K562 (cell line): ENCODE results near the gene SAP25. TPM values are rescaled to one million over a fixed set of nuclear protein-coding genes. Genes with fewer than 3 reads are reported as not detected.
A peak's percentile ranks its signal among the peaks of the same experiment; 100 is the strongest.

ENCODE experiments used
- HNRNPUL1 ChIP-seq: fragments of 200-400 bp; formaldehyde crosslinking; IDR thresholded peaks from 2 replicates; pipeline ENCODE4 v1.6.1; 2017; ENCODE audit warnings: low read length
- MEIS2 ChIP-seq: fragments of 450-650 bp; IDR thresholded peaks from 2 replicates; pipeline ENCODE4 v1.6.1; 2014; ENCODE audit warnings: mild to moderate bottlenecking; ENCODE audit not compliant: partially characterized antibody
- NONO ChIP-seq, 2 experiments: fragments of 200-400 bp in 1 of 2; fragments of 450-650 bp in 1 of 2; formaldehyde crosslinking in 1 of 2; IDR thresholded peaks; 2 replicates each; pipeline ENCODE4 v1.6.1; 2017; ENCODE audit warnings: low read depth in 2 of 2, mild to moderate bottlenecking in 2 of 2, moderate library complexity in 2 of 2, low read length in 1 of 2
- PHTF2 ChIP-seq: fragments of 250-450 bp; sonication (Bioruptor Pico); IDR thresholded peaks from 2 replicates; pipeline ENCODE4 v1.5.0; 2021; ENCODE audit warnings: mild to moderate bottlenecking
- POLR2B ChIP-seq: fragments of 450-650 bp; IDR thresholded peaks from 2 replicates; pipeline ENCODE4 v1.6.1; 2018; ENCODE audit warnings: low read depth; ENCODE audit not compliant: partially characterized antibody
- polyA plus RNA-seq, 8 experiments: library from polyadenylated mRNA; depleted of rRNA in 4 of 8; stranded (reverse) in 5 of 8; unstranded in 3 of 8; fragments of >200 nt; fragmentation: Nextera tagmentation in 2 of 8; fragmentation: Illumina TruSeq in 1 of 8; extraction: Ambion mirVana in 2 of 8; extraction: Trizol in 1 of 8; gene quantifications; 2 replicates each; pipeline versions ENCODE4 v1.2.1 to v1.2.3, GENCODE V29; 2011 to 2014; ENCODE audit warnings: inconsistent platforms in 1 of 8, missing spikeins in 1 of 8
- total RNA-seq, 7 experiments: library from RNA; depleted of rRNA in 6 of 7; stranded (reverse); fragments of >200 nt in 6 of 7; fragmentation: Illumina TruSeq in 2 of 7; extraction: Trizol in 2 of 7; gene quantifications; 2 replicates each; pipeline versions ENCODE4 v1.2.1 to v1.2.3, GENCODE V29; 2011 to 2021; ENCODE audit warnings: low replicate concordance in 1 of 7
- TF ChIP-seq, protein P1 (sequence below): fragments of 200-600 bp; sonication (generic); IDR thresholded peaks from one replicate; pipeline ENCODE4 v1.6.1; 2012; ENCODE audit warnings: mild to moderate bottlenecking, low read depth, low read length, inconsistent platforms
- TF ChIP-seq, protein P2 (sequence below): sonication (generic); formaldehyde crosslinking; IDR thresholded peaks from 2 replicates; pipeline ENCODE4 v1.8.0; 2023; ENCODE audit warnings: mild to moderate bottlenecking, missing genetic modification reagents
- TF ChIP-seq, protein P3 (sequence below): sonication (generic); formaldehyde crosslinking; IDR thresholded peaks from 2 replicates; pipeline ENCODE4 v1.8.0; 2023; ENCODE audit warnings: mild to moderate bottlenecking, missing genetic modification reagents

SAP25 gene
- total and polyA plus RNA-seq, 9 of the 15 experiments (the other 6 are each of a cell fraction or from before 2014, with no cell fraction given) = 0.13 to 5.3 (median 0.78) TPM; not detected in 1

DNA sequence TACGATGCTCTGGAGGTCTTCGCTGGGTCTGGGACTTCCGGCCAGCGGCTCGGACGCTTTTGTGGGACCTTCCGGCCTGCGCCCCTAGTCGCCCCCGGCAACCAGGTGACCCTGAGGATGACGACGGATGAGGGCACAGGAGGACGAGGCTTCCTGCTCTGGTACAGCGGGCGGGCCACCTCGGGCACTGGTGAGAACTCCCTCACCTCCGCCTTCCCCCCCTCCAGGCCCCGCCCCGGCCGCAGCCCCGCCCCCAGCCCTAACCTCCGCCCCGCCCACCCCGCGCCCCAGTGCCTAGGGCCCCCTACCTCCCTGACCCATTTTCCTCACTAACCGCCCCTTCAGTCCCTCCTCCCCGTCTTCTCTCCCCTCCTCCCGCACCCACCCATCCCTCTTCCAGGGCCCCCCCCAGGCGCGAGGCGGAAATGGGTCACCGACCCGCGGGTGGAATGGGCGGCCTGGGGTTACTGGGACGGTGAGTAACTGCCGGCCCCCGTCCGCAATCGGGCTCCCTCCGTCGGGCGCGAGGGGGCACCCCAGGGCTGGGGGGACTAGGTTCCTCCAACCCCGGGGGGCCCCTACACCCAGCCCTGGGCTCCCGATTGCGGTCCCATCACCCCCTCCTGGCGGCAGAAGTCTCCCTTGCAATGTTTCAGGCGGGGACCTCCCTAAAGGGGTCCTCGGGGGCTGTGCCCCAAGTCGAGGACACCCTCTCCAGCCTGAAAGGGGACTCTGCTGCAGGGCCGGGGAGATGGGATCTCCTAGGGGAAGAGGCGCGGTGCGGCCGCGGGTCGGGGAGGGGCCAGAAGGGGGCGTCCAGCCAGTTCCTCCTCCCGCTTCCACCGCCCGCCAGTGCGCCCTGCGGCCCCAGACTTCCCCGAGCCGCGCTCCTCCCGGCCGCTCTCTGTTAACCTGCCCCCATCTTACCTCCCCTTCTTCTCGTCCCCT, 30.6 kb upstream of the SAP25 start (continued):
- TF ChIP-seq, protein P1, sequence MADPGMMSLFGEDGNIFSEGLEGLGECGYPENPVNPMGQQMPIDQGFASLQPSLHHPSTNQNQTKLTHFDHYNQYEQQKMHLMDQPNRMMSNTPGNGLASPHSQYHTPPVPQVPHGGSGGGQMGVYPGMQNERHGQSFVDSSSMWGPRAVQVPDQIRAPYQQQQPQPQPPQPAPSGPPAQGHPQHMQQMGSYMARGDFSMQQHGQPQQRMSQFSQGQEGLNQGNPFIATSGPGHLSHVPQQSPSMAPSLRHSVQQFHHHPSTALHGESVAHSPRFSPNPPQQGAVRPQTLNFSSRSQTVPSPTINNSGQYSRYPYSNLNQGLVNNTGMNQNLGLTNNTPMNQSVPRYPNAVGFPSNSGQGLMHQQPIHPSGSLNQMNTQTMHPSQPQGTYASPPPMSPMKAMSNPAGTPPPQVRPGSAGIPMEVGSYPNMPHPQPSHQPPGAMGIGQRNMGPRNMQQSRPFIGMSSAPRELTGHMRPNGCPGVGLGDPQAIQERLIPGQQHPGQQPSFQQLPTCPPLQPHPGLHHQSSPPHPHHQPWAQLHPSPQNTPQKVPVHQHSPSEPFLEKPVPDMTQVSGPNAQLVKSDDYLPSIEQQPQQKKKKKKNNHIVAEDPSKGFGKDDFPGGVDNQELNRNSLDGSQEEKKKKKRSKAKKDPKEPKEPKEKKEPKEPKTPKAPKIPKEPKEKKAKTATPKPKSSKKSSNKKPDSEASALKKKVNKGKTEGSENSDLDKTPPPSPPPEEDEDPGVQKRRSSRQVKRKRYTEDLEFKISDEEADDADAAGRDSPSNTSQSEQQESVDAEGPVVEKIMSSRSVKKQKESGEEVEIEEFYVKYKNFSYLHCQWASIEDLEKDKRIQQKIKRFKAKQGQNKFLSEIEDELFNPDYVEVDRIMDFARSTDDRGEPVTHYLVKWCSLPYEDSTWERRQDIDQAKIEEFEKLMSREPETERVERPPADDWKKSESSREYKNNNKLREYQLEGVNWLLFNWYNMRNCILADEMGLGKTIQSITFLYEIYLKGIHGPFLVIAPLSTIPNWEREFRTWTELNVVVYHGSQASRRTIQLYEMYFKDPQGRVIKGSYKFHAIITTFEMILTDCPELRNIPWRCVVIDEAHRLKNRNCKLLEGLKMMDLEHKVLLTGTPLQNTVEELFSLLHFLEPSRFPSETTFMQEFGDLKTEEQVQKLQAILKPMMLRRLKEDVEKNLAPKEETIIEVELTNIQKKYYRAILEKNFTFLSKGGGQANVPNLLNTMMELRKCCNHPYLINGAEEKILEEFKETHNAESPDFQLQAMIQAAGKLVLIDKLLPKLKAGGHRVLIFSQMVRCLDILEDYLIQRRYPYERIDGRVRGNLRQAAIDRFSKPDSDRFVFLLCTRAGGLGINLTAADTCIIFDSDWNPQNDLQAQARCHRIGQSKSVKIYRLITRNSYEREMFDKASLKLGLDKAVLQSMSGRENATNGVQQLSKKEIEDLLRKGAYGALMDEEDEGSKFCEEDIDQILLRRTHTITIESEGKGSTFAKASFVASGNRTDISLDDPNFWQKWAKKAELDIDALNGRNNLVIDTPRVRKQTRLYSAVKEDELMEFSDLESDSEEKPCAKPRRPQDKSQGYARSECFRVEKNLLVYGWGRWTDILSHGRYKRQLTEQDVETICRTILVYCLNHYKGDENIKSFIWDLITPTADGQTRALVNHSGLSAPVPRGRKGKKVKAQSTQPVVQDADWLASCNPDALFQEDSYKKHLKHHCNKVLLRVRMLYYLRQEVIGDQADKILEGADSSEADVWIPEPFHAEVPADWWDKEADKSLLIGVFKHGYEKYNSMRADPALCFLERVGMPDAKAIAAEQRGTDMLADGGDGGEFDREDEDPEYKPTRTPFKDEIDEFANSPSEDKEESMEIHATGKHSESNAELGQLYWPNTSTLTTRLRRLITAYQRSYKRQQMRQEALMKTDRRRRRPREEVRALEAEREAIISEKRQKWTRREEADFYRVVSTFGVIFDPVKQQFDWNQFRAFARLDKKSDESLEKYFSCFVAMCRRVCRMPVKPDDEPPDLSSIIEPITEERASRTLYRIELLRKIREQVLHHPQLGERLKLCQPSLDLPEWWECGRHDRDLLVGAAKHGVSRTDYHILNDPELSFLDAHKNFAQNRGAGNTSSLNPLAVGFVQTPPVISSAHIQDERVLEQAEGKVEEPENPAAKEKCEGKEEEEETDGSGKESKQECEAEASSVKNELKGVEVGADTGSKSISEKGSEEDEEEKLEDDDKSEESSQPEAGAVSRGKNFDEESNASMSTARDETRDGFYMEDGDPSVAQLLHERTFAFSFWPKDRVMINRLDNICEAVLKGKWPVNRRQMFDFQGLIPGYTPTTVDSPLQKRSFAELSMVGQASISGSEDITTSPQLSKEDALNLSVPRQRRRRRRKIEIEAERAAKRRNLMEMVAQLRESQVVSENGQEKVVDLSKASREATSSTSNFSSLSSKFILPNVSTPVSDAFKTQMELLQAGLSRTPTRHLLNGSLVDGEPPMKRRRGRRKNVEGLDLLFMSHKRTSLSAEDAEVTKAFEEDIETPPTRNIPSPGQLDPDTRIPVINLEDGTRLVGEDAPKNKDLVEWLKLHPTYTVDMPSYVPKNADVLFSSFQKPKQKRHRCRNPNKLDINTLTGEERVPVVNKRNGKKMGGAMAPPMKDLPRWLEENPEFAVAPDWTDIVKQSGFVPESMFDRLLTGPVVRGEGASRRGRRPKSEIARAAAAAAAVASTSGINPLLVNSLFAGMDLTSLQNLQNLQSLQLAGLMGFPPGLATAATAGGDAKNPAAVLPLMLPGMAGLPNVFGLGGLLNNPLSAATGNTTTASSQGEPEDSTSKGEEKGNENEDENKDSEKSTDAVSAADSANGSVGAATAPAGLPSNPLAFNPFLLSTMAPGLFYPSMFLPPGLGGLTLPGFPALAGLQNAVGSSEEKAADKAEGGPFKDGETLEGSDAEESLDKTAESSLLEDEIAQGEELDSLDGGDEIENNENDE = no peak
- TF ChIP-seq, protein P2, sequence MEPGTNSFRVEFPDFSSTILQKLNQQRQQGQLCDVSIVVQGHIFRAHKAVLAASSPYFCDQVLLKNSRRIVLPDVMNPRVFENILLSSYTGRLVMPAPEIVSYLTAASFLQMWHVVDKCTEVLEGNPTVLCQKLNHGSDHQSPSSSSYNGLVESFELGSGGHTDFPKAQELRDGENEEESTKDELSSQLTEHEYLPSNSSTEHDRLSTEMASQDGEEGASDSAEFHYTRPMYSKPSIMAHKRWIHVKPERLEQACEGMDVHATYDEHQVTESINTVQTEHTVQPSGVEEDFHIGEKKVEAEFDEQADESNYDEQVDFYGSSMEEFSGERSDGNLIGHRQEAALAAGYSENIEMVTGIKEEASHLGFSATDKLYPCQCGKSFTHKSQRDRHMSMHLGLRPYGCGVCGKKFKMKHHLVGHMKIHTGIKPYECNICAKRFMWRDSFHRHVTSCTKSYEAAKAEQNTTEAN (CRISPR knock-in tag) = 0 out of 2 replicates have a peak, but pooled peaks have one; percentile 21
- no peak for TF ChIP-seq MEIS2
- no peak for TF ChIP-seq HNRNPUL1
- TF ChIP-seq, protein P3, sequence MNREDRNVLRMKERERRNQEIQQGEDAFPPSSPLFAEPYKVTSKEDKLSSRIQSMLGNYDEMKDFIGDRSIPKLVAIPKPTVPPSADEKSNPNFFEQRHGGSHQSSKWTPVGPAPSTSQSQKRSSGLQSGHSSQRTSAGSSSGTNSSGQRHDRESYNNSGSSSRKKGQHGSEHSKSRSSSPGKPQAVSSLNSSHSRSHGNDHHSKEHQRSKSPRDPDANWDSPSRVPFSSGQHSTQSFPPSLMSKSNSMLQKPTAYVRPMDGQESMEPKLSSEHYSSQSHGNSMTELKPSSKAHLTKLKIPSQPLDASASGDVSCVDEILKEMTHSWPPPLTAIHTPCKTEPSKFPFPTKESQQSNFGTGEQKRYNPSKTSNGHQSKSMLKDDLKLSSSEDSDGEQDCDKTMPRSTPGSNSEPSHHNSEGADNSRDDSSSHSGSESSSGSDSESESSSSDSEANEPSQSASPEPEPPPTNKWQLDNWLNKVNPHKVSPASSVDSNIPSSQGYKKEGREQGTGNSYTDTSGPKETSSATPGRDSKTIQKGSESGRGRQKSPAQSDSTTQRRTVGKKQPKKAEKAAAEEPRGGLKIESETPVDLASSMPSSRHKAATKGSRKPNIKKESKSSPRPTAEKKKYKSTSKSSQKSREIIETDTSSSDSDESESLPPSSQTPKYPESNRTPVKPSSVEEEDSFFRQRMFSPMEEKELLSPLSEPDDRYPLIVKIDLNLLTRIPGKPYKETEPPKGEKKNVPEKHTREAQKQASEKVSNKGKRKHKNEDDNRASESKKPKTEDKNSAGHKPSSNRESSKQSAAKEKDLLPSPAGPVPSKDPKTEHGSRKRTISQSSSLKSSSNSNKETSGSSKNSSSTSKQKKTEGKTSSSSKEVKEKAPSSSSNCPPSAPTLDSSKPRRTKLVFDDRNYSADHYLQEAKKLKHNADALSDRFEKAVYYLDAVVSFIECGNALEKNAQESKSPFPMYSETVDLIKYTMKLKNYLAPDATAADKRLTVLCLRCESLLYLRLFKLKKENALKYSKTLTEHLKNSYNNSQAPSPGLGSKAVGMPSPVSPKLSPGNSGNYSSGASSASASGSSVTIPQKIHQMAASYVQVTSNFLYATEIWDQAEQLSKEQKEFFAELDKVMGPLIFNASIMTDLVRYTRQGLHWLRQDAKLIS = no peak
- TF ChIP-seq POLR2B = peak; percentile 28
- TF ChIP-seq PHTF2 (CRISPR knock-in tag) = no peak
- TF ChIP-seq NONO (IDR thresholded peaks at IDR 0.05; ENCODE audit: low read depth in 2 of 2, low read length in 1 of 2) = peak in 1 of 2 experiments; percentile 79; a peak in 2 of 4 replicates
